Measurements from ENCODE around the gene FRY.

Gene FRY

DNA sequence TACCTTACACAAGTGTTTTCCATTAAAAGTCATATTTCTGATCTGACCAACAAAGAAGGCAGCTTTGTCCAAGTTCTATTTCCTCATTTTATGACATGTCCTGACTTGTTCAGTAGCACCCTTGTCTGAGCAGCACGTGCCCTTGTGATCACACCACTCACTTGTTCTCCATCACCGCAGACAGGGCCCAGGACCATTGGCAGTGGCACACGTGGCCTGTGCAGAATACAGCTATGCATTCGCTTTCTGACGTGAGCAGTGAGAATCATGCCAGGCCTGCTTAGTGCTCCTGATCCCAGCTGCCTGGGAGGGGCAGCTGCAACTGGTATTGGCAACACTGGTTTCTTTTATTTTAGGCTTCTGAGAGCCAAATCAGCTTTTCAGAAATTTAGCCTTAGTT lies 134.2 kb downstream of the FRY start:
- DNase-seq (ENCODE audit: low read depth in 1 of 2, low spot score in 1 of 2) = no peak

DNA sequence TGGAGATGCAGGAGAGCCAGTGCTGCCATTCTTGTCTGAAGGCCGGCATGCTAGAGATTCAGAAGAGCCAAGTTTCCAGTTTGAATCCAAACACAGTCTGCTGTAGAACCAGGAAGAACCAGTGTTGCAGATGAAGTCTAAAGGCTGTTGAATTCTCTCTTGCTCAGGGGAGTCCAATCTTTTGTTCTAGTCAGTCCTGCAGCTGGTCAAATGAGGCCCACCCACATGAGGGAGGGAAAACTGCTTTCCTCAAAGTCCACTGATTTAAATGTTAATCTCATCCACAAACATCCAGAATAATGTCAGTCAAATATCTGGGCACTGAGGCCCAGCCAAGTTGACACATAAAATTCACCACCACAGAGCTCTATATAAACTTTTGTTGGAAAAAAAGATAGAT lies 136.6 kb downstream of the FRY start:
- DNase-seq (ENCODE audit: low read depth in 1 of 2, low spot score in 1 of 2) = no peak

DNA sequence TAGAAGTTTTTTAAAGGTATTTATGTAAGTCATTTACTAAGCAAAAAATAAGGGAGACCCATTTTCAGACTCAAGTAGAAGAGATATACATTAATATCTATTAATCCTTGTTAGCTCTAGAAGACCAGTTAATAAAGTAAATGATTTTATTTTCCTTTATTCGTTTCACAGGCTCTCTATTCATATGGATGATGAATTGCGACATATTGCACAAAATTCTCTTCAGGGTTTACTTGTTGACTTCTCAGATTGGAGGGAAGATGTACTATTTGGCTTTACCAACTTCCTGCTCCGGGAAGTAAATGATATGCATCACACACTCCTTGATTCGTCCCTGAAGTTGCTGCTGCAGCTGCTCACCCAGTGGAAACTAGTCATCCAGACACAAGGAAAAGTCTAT lies 139.3 kb downstream of the FRY start:
- no peak for DNase-seq (ENCODE audit: low read depth in 1 of 2, low spot score in 1 of 2)

DNA sequence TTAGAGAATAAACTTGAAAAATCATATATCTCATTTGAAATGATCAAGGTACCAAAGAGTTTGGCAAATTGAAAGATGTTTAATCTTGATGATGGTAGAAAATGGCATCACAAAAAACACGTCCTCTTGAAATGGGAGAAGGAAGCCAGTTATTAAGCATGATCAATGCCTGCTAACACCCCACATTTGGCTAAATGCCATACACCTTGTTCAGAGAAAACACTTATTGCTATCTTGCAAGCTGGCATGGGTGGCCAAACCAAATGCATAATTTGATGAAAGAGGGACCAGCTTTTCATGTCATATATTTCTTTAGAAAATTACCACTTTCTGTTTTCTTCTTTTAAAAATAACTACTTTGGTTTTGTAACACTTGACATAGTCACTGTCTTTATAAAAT lies 142.3 kb downstream of the FRY start:
- DNase-seq (ENCODE audit: low read depth in 1 of 2, low spot score in 1 of 2) = no peak

DNA sequence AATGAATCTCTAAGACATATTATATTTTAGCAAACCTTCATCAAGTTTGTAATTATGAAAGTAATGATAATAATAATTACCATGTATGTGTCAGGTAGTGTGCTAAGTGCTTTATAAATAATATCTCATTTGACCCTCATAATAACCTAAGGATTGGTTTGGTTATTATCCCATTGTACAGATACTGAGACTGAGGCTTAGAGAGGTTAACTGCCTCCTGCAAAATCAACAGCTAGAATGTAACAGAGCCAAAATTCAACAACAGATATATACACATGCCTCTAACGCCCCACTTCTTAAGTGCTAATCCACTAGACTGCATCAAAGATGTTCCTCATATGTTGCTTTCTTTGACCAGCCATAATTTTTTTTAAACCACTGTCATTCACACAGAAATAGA lies 142.8 kb downstream of the FRY start:
- DNase-seq (ENCODE audit: low read depth in 1 of 2, low spot score in 1 of 2) = no peak

DNA sequence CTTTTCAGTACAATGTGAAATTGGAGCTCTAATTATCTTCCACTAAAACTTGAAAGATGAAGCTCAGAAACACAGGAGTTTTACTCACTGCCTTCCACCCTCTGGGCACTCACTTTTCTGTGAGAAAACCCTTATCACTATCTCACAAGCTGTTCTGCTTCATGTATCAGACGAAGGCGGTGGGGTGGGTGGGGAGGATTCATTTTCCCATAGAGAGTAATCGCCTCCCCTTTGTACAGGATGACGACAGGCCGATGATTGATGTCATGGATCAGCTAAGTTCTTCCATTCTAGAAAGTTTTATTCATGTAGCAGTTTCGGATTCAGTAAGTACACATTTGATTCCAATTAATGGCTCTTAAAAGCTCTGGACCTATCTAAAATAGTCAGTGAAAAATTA lies 143.7 kb downstream of the FRY start:
- DNase-seq (ENCODE audit: low read depth in 1 of 2, low spot score in 1 of 2) = no peak

DNA sequence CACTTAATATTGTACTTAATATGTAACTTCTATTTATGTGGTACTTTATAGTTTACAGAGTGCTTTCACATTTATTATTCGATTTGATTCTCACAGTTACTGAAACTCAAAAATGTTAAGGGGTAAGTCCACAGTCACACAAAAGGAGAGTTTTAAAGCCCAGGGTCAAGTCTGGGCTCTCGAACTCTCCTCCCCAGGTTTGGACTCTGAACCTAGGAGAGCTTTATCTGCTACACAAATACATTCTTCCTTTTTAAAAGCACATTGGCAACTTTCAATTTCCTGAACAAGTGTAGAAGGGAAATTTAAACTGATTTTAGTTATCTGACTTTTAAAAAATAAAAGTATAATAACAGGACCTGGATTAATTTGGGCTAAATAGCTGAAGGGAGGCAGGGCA lies 144.4 kb downstream of the FRY start:
- DNase-seq (ENCODE audit: low read depth in 1 of 2, low spot score in 1 of 2) = no peak

DNA sequence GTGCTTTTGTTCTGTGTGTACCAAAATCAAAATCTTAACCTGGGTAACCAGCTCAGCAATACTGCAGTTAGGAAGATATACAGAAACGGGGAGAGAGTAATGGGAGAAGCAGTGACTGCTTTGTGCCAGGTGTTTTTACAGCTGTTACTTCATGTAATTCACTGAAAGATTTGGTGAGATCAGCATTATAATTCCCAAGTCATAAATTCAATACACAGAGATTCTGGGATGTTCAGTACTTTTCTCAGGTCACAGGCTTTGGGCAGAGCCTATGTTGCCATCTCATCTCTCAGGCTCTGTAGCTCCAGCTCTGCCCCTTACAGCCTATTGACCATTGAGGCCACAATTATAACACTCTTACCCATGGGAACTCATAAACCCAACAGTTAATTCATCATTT lies 145.1 kb downstream of the FRY start:
- DNase-seq (ENCODE audit: low read depth in 1 of 2, low spot score in 1 of 2) = no peak

DNA sequence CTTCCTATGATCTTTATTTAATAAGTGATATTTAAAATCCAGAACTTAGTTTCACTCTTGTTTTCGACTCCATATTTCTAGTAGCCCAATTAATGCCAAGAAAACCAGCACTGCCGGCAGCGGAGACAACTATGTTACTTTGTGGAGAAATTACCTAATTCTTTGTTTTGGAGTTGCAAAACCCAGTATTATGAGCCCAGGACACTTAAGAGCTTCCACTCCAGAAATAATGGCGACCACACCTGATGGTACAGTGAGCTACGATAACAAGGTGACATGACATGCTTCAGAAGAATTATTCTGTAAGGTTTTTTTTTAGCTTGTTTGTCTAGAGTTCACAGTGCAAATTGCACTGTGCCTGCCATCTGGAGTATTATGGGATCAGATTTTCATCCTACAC lies 147.2 kb downstream of the FRY start:
- no peak for DNase-seq (ENCODE audit: low read depth in 1 of 2, low spot score in 1 of 2)

DNA sequence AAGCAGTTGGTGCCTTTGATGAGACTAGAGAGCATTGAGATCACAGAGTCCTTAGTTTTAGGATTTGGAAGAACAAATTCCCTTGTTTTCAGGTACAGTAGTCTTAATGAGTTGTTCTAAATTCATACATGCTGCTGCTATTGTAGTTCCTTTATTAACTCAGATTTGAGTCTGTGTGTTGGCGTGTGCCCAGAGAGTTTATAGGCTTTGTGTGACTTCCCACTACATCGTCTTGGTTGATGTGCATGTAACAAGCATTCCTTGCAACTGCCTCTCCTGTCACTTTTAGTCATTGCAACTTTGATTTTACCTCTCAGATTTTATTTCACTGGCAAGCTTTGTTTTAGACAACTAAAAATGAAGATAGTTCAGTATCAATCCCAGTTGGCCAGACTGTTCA lies 148.1 kb downstream of the FRY start:
- DNase-seq (ENCODE audit: low read depth in 1 of 2, low spot score in 1 of 2) = no peak

DNA sequence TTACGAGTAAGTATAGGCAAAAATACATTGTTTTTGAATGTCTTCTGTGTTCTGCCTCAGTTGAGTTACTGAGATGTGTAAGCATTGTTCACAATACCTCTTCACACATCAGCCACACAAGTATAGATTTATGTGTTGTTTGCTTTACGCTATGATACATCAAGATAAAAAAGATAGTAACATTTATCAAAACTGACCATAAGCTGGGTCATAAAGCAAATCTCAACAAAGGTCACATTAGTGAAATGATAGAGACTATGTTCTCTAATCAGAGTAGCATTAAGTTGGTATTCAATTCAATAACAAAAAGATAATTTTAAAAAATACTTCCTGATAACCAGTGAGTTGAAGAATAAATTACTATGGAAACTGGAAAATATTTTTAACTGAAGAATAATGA lies 156.1 kb downstream of the FRY start:
- no peak for DNase-seq (ENCODE audit: low read depth in 1 of 2, low spot score in 1 of 2)

DNA sequence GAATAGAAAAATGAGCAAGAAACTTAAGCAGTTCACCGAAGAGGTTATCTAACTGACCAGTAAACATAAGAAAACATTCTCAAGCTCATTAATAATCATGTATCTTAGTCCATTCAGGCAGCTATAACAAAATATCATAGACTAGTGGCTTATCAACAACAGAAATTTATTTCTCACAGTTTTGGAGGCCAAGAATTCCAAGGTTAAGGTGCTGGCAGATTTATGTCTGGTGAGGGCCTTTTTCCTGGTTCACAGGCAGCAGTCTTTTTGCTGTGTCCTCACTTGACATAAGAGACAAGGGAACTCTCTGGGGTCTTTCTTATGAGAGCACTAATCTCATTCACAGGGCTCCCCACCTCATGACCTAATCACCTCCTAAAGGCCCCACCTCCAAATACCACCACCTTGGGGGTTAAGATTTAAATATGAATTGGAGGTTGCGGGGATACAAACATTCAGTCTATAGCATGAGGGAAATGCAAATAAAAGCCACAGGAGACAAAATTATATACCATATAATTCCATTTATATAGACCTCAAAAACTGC lies 160.0 kb downstream of the FRY start:
- no peak for DNase-seq (ENCODE audit: low read depth in 1 of 2, low spot score in 1 of 2)

DNA sequence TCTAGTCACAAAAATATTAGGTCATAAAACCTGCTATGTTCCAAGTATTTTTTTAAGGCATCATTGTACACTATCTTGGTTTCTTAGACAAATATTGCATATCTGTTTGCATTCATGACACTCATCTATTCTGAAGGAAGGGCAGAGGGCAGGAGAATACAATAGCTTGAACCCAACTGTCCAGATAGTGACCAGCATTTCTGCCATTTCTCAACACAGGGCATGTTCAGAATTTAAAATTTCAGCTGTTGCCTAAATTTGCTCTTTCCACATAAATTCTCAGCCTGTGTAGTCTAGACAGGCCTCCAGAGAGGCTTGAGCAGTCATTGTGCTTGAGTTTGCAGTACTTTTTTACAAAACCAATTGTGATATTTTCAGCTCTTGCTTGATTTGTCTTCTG lies 164.1 kb downstream of the FRY start:
- no peak for DNase-seq (ENCODE audit: low read depth in 1 of 2, low spot score in 1 of 2)

DNA sequence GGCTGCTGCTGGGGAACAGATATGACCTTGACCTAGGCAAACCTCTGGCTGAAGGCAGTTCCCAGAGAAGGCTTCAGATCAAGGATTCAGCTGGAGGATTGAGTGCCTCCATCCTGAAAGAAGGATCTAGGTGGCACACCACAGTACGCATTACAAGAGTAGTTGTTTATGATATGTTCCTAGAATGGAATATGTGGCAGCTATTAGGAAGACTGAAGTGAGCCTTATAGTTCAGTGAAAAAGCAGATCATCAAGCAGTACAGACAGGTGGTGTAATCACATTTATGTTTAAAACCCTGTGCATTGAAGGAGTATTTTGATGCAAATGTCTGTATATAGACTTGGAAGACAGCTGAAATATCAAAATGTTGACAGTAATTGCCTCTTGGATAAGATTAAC lies 167.6 kb downstream of the FRY start:
- no peak for DNase-seq (ENCODE audit: low read depth in 1 of 2, low spot score in 1 of 2)

DNA sequence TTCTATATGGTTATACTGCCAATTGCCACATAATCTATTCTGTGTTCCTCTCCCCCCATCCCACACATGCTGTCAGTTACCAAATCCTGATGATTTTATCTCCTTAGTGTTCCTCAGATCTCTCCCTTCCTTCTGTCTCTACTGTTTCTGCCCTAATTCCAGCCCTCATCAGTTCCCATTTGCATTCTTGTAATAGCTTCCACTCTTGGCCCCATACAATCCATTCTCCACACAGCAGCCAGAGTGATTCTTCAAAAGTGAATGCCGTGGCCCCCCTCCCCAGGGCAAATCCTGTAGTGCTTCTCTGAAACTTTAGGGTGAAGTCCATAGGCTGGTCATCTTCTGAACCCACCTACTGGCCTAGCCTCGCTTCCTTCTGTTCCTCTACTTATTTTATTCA lies 169.2 kb downstream of the FRY start:
- no peak for DNase-seq (ENCODE audit: low read depth in 1 of 2, low spot score in 1 of 2)

DNA sequence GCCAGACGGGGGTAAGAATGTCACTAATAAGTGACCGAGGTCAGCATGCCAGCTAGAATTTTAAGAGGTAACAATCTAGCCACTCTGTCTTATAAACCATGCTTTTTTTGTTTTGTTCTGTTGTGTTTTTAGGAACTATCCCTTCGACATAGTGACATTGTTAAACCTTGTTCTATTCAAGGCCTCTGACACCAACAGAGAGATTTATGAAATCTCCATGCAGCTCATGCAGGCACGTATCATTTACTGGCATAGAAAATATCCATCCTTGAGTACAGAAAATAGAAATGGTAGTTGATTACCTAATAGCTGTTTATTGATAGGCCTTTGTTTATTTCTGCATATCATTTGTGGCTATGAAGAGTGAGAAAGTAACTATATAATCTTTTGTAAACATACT lies 170.2 kb downstream of the FRY start:
- DNase-seq (ENCODE audit: low read depth in 1 of 2, low spot score in 1 of 2) = no peak

DNA sequence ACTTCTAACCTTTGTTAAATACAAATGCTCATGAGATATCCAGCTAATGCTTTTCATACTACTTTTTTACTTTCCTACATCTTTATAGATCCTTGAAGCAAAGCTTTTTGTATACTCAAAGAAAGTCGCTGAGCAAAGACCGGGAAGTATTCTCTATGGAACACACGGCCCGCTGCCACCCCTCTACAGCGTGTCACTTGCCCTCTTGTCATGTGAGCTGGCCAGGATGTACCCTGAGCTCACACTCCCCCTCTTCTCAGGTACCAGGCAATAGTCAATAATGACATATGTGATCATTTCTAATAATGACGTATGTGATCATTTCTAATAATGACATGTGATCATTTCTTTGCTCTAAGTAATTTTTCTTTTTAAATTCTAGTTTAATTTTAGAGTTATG lies 170.7 kb downstream of the FRY start:
- no peak for DNase-seq (ENCODE audit: low read depth in 1 of 2, low spot score in 1 of 2)

DNA sequence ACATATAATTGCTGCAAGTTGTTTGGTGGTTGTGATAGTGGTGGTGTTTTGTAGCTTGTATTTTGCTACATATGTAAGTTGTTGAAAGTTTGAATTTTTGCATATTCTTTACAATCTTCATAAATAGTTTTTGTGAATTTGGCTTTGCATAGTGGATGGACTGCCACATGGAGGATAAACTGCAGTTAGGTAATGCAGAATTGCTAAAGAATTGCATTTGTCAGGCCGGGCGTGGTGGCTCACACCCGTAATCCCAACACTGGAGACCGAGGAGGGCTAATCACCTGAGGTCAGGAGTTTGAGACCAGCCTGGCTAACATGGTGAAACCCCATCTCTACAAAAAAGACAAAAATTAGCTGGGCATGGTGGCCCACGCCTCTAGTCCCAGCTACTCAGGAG lies 171.6 kb downstream of the FRY start:
- no peak for DNase-seq (ENCODE audit: low read depth in 1 of 2, low spot score in 1 of 2)

DNA sequence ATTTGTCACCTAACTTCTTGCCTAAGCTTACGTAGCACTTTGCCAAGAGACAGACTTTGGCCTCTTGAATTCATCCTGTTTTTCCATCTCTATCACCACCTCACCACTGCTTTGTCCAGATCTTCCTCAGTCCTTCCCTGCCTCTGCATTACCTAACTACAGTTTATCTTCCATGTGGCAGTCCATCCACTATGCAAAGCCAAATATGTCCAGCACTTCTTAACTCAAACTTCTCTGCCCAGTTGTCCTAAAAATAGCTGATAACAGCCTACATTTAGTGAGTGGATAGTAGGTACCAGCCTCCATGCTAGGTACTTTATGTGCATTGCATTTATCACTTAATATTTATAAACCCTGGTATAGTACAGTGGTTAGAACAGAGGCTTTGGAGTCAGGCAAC lies 172.2 kb downstream of the FRY start:
- DNase-seq (ENCODE audit: low read depth in 1 of 2, low spot score in 1 of 2) = no peak

DNA sequence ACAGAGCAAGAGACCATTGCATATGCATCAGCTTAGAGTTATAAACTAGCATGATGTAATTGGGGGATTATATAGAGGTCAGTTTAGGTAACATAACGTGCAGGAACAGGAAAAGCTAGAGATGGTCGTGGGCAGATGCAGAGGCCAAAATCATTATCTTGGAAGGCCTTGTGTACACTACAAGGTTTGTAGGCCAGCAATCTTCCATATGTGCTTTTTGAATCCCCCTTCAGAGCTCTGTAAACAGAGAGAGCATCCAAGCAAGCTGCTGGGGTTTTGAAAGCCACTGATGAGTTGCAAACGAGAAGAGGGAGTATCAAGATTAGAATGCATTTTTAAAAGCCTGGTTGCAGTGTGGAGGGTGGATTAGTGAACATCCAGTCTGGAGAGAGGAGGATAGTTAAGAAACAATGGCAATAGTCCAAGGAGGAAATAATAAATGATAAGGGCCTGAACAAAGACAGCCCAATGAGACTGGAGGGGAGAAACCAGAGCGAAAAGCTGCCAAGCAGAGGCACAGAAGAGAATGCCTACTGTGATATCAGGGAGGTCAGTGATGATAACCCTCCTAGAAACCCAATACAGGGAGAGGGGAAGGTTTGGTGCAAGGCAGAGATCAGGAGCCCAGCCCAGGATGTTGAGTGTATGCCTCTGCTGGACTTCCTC lies 174.0 kb downstream of the FRY start:
- DNase-seq (ENCODE audit: low read depth in 1 of 2, low spot score in 1 of 2) = no peak

DNA sequence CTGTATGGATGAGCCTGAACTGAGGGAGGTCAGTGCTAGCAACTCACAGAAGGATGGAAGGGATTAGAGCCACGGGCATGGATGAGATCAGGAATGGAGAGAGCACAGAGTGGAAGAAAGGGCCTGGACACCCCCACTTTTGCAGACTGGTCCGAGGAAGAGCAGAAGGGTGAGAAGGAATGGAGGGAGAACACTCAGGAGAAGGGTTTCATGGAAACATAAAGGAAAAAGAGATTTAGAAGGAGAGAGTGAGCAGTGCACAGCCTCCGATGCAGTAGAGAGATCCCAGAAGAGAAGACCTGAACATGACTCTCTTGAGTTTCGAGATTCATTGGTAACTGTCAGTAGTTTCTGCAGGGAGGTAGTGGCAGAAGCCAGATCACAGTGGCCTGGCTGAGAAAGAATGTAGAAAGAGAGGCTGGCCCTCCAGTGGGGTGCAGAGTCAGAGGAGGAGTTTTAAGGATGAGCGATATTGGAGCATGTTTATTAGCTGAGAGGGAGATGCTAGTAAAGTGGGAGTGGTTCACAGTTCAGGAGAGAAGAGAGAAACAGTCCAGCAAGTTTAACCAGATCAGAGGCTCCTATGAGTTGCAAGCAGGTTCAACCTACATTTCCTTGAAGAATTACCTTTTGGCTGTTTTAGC lies 174.6 kb downstream of the FRY start:
- DNase-seq (ENCODE audit: low read depth in 1 of 2, low spot score in 1 of 2) = no peak

DNA sequence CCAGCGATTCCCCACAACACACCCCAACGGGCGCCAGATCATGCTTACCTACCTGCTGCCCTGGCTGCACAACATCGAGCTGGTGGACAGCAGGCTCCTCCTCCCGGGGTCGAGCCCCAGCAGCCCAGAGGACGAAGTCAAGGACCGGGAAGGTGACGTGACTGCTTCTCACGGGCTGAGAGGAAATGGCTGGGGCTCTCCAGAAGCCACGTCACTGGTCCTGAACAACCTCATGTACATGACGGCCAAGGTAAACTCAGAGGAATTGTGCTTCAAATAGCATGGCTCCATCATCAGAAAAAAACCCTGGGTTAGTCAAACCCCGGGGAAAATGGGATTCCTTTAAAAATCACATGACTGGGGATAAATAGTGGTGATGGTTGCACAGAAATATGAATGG lies 177.3 kb downstream of the FRY start:
- DNase-seq (ENCODE audit: low read depth in 1 of 2, low spot score in 1 of 2) = no peak

DNA sequence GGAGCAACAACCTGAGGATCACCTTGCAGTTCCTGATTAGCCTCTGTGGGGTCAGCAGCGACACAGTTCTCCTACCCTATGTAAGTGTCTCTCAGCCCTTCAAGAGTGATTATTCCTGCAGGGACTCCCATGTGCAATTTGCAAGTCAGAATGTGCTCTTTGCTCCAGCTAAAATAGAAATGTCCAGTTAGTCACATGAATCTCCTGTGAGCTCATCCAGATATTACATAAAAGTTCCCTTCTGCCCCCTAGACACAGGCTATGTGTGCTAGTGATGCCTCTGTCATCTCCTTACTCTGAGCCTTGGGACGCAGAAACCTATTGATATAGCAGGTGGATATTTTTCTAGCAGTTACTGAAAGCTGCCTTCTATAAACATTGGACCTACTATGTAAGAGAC lies 178.1 kb downstream of the FRY start:
- DNase-seq (ENCODE audit: low read depth in 1 of 2, low spot score in 1 of 2) = no peak

Data from activated T-helper 1 cell treated with anti-CD3 and anti-CD28 coated beads, Interleukin-2, amount 50 U/mL, for 16 hours (primary cell).